Measurements from ENCODE around the gene NTRK3.

The NTRK3 gene

DNA sequence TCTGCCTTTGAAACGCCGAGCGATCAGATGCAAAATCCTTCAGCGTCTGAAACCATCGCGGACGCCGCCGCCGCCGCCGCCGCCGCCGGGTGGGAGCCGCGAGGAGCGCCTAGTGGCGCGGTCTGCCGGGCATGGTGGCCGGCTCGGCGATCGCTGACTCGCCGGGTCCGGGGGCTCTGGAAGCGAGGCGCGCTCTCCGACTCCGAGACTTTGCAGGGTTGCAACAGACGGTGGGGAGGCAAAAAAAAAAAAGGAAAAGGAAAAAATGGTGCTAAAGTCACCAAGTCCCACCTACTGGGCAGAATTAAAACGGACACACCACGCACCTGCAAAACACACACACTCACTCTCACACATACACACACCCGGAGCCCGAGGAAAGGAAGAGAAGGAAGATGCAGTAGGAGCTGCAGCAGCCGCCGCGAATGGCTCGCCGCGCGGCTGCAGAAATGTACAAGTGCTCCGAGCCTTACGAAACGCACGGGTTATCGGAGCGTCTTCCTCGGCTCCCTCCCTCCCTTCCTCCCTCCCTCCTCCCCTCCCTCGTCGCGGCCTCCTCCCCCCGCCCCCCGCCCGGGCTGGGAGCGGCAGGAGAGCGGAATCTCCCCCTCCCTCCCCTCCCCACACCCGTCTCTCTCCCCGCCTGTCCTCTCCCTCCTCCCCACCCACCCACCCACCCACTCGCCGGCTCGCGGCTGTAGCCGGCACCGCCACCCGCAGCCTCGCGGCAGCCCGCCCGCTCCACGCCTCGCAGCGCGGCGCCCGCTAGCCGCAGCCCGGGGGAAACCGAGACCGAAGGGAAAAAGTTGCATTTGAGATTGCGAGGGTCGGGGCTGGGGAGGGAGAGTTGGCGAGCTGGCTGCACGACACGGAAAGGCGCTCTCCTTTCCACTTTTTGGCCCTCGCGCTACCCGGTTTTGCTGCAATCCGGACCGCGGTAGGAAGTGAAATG, at the start of gene NTRK3:
NTRK3 (minus strand) TSS at position 461 of the 952 bp plus-strand sequence. CDS start 586 bp downstream, outside the sequence.
- DNase-seq = no peak

DNA sequence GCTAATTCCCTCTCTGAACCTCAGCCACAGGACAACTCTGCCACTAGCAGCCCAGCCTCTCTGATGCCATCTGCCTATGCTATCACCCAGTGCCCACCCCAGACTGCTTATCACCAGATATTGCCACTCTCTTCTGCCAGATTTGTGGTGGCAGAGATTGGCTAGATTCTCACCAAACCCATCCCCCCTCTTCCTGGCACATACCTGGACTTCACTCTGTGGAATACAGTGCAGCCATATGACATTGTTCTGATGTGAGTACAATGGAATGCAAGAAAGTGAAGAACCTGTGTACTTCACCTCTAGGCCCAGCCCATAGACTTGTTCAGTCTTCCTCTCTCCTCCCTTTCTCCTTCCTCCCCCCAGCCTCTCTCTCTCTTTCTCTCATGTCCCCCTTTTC, 46.9 kb upstream of the NTRK3 start:
- DNase-seq = no peak

- no peak for DNase-seq
Observed at GRCh38 chr15:88302373-88302772, 45.8 kb upstream of the NTRK3 start.

- no peak for DNase-seq
Observed at GRCh38 chr15:88301311-88301710, 44.8 kb upstream of the NTRK3 start.

DNA sequence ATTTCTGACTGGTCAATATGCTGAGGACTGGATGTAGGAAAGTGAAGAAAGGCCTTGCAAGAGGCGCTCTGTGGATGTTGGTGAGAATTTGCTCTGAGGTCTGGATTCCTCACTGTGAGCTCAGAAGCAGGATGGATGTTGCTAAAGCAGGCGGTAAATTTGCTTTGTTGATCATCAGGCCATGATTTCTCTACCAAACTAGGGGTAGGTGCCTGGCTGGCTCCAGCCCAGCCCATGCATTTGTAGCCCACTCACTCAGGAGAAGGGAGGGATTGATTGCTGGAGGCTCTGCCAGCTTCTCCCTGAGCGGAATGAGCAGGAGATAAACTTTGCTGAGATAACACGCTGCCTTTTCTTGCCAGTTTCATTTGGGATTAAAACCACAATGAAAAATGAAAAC, 44.3 kb upstream of the NTRK3 start:
- no peak for DNase-seq

GRCh38 chr15:88300089-88300488, 43.5 kb upstream of the NTRK3 start:
- no peak for DNase-seq

DNA sequence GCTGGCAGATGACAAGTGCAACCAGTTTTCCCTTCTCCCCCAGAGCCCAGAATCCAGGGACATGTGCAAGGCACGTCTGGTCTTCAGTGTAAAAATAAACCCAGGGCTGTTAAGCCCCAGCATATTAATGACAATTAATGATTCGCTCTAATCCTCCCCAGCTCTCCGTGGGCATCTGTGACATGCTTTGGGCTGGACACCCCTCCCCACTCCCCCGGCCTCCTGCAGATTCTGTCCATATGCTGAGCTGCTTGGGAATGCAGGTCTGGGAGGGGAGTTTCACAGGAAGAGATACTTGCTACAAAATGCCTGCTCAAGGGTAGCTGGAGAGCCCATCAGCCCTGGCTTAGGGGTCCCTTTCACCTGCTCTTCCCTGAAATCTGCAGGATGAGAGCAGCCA, 43.0 kb upstream of the NTRK3 start:
- no peak for DNase-seq

DNA sequence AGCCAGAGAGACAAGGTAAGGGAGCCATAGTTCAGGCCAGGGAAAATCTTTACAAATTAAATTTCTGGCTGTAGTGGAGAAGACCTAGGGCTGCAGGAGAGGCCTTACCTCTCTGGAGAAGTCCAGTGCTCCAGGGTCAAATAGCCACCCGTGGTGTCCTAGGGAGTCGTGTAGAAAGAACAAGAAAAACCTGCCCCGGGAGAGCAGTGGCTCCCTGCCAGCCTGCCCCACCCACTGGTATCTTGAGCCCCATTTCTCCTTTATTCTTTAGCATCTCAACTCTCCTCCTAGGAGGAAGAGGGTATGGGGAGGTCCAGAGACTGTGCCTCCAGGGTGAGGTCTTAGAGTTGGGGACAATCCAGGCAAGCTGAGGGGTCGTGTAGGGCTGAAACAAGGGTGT, 32.1 kb upstream of the NTRK3 start:
- DNase-seq = no peak

- no peak for DNase-seq
Observed at GRCh38 chr15:88288206-88288605, 31.7 kb upstream of the NTRK3 start.

- no peak for DNase-seq
Observed at GRCh38 chr15:88284318-88284998, 27.9 kb upstream of the NTRK3 start.

DNA sequence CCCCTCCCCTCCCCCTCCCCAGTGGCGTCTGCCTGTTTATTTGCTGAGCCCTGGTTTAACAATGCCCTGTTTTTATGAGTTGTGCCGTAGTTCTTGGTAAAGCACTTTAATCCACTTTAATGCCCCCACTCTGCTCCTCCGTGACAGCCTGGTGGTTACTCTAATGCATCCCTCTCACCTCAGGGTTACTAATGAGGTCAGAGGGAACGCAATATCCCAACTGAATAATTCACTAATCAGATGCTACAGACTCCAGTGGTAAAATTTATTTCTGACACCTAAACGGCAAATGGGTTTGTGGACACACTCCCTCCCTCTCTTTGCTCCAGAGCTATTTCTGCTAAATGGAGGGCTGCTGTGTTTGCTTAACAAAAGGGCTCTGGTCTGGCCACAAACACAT, 26.1 kb upstream of the NTRK3 start:
- DNase-seq = no peak

GRCh38 chr15:88276821-88277410, 20.4 kb upstream of the NTRK3 start:
- DNase-seq = no peak

DNA sequence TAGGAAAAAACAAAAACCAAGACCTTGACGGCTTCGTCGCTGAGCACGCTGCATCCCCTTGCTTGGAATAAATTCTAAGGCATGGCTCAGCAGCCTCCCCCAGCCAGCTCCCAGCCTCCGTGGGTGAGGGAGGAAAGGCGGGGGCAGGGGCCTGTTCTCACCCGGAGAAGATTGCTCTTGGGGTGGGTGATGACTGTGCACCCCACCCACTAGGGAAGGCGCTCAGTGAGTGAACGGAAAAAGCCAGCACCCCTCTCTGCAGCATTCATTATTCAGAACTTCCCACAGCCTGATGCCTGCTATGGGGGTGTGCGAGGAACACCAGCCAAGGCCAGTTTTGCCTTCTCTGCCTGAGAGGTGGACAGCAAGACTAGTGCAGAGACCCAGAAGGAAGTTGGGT, 19.3 kb upstream of the NTRK3 start:
- no peak for DNase-seq

DNA sequence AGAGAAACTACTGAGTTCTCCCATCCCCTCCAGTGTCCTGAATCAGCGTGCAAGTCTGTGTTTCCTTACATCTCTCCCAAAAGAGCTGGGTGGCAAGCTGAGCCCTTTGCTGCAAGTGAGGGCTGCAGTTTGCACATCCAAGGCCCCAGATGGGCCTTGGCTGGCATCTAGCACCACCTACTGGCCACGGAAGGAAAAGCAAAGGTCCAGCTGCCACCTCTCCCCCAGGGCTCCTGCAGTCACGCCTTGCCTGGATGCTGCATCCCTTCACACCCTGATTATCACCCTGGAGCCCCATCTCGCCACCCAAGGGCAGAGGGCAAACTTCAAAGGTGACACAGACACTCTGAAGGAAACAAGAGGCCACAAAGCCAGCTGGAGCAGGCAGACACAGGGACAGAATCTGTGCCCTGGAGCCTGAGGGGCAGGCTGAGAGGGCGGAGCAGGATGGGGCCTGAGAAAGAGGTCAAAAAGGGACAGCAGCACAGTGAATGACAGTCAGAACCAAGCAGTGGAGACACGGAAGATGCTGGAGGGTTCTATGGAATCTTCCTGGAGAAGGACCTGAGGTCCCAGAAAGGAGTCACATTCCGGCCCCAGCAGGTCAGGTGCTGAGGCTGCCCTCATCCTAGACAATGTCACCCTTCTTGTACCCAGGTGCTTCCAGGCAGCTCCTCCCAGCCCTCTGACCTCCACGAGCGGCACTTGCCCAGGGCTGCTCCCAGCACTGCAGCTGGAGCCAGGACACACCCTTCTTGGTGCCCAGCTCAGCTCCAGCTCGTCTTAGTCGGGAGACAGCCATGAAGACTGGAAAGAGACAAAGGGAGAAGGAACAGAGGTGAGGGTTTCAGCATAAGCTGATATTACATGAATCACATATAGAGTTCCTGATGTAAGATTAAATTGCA, 18.3 kb upstream of the NTRK3 start:
- DNase-seq = peak; percentile 70

- no peak for DNase-seq
Observed at GRCh38 chr15:88272421-88272820, 15.9 kb upstream of the NTRK3 start.

DNA sequence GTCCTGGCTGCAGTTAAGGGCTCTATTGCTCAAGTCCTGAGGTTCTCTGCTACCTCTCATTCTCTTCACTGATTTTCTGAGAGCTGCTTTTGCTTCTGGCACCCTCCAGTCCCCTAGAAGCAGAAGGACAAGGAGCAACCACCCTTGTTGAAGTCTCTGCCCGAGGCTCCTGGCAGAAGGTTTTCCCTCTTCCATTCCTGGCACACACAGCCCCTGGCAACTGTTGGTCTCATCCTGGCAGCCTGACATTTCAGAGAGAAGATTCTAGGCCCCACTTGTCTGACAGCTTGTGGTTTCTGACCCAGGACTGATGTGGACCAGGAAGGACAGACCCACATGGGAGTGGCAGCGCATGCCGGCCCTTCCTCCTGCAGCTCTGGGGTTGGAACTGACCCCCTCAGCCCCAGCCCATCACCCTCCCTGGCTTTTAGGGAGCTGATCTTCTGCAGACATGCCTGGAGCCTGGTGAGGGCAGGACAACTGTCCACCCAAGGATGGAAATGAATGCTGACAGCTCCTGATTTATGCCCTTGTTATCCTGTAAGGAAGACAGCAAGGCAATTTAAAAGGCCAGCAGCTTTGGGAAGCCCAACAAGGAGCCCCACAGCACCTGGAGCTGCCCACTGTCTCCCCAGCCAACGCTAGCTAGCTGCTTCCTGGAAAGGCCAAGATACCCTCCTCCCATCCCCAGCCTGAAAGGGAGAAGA, 13.0 kb upstream of the NTRK3 start:
- no peak for DNase-seq

DNA sequence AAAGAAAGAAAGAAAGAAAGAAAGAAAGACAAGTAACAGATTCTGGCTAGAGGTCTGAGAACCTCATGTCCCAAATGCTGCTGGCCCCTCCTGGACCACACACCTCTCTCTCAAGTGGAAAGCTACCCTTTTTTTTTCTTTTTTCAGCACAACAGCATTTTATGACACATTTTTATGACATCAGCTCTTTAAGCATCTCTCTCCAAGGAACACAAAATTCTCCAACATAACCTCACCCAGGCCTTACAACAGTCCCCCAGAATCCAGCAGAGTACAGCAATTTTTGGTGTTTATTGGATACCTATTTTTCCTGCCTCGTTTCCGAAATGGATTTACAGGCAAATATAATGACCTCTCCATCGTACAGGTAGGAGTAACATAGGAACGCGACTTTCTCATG, 11.2 kb upstream of the NTRK3 start:
- DNase-seq = no peak

- no peak for DNase-seq
Observed at GRCh38 chr15:88266170-88266569, 9.6 kb upstream of the NTRK3 start.

DNA sequence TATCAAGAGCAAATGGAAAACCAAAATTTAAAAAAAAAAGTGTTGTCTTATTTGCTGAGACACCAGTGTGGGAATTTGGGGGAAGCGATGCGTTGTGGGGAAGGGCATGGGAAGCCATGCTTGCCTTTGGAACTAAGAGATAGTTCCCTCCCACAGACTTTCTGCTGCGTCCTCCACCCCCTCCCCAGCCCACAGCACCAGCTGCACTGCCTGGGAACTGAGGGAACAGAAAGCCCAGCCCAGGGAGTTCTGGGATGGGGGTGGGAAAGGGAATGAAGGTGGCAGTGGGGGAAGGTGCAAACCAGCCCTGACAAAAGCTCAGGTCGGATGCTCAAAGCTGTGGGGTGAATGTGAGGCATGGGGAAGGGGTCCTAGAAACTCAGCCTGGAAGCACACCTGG, 8.1 kb upstream of the NTRK3 start:
- DNase-seq = no peak

GRCh38 chr15:88262064-88262463, 5.5 kb upstream of the NTRK3 start:
- DNase-seq = no peak

DNA sequence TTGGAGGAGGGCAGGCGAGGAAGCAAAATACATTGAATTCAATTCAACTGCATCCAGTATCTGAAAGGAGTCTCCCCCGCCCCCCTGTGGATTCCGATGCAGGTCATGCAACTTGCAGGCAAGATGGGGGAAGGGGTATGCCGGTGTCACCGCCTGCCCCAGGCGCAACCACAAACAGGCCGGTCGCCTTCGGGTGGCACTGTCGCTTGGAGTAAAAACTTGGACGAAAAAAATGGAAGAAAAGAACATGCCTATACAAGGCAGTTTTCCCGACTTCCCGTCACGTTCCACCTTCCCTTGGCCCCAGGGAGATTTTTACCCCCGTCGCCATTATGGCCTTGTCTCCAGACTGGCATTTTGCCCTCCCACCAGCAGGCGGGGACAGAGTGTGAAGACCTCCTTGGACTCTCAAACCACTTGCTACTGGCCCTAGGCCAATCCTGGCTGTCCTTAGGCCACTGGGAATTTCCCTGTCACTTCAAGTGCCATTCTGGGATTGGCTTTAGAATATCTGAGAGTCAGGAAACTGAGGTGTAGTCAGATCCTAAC, 1.6 kb upstream of the NTRK3 start:
- no peak for DNase-seq

All from activated CD4-positive, alpha-beta T cell treated with anti-CD3 and anti-CD28 coated beads, Interleukin-2, amount 50 U/mL, for 16 hours (primary cell).